HL-60/S4 treated with retinoic acid at 250 ng/mL for 4 days and 3 days (cell line): ENCODE measurements around the gene SPINT1.
"Not testable (repeated sequence)": the region's sequence is repeated elsewhere in the genome, so short reads cannot be mapped to it uniquely, and the experiment has no call there.

Experiments used
- in situ Hi-C: fragments of 300-500 bp; cut with MboI; formaldehyde crosslinking; loops from 2 replicates; pipeline ENCODE4 v1.7.0; 2022; ENCODE audit warnings: low sequenced_read_pairs

Gene SPINT1

GRCh38 chr15:40859206-40859851 lies 15.5 kb downstream of the SPINT1 start:
- in situ Hi-C loops, result no loop called here

GRCh38 chr15:40861147-40861546 lies 17.3 kb downstream of the SPINT1 start:
- in situ Hi-C loops, result not testable (repeated sequence)

- in situ Hi-C loops, result no loop called here
Observed at GRCh38 chr15:40863660-40864270, 19.9 kb downstream of the SPINT1 start.

- in situ Hi-C loops, result no loop called here
Observed at GRCh38 chr15:40867199-40867598, 23.4 kb downstream of the SPINT1 start.

GRCh38 chr15:40869686-40870085 lies 25.8 kb downstream of the SPINT1 start:
- in situ Hi-C loops, result no loop called here

GRCh38 chr15:40870716-40871115 lies 26.9 kb downstream of the SPINT1 start:
- in situ Hi-C loops, result no loop called here

GRCh38 chr15:40871749-40872617 lies 28.1 kb downstream of the SPINT1 start:
- in situ Hi-C loops, result no loop called here

GRCh38 chr15:40872791-40873693 lies 29.2 kb downstream of the SPINT1 start:
- in situ Hi-C loops, result no loop called here

GRCh38 chr15:40873694-40874561 lies 30.1 kb downstream of the SPINT1 start, which contains the start of gene RHOV:
Gene RHOV, minus strand, starts transcription at chr15:40874234. Its CDS starts 95 bp downstream, at chr15:40874139.
- in situ Hi-C loops, result no loop called here

- in situ Hi-C loops, result no loop called here
Observed at GRCh38 chr15:40875991-40876730, 32.3 kb downstream of the SPINT1 start.

- in situ Hi-C loops, result no loop called here
Observed at GRCh38 chr15:40877694-40878093, 33.8 kb downstream of the SPINT1 start.

- in situ Hi-C loops, result no loop called here
Observed at GRCh38 chr15:40878785-40879184, 34.9 kb downstream of the SPINT1 start.

- in situ Hi-C loops, result no loop called here
Observed at GRCh38 chr15:40879609-40880008, 35.8 kb downstream of the SPINT1 start.

GRCh38 chr15:40881351-40881750 lies 37.5 kb downstream of the SPINT1 start:
- in situ Hi-C loops, result no loop called here

GRCh38 chr15:40886586-40886985 lies 42.7 kb downstream of the SPINT1 start:
- in situ Hi-C loops, result no loop called here

- in situ Hi-C loops, result no loop called here
Observed at GRCh38 chr15:40889112-40889511, 45.3 kb downstream of the SPINT1 start.

- in situ Hi-C loops, result no loop called here
Observed at GRCh38 chr15:40891138-40891537, 47.3 kb downstream of the SPINT1 start.

GRCh38 chr15:40891810-40892446 lies 48.1 kb downstream of the SPINT1 start:
- in situ Hi-C loops, result no loop called here
